HL-60 (cell line): ENCODE results near the gene NXPH1.

Experiments used
- DNase-seq, 2 experiments: peaks; one replicate each; pipeline ENCODE4 v3.0.0-alpha.2; 2010 to 2020; ENCODE audit warnings: low read depth in 1 of 2, low spot score in 1 of 2
- H3K27ac ChIP-seq: fragments of 250-450 bp; sonication (Bioruptor Pico); replicated peaks from 2 replicates; pipeline ENCODE4 v1.5.1; 2020; ENCODE audit warnings: mild to moderate bottlenecking, moderate library complexity
- H3K27me3 ChIP-seq: fragments of 250-450 bp; sonication (Bioruptor Pico); 2 replicates; pipeline ENCODE4 v1.5.1; 2021; ENCODE audit warnings: mild to moderate bottlenecking, moderate library complexity; ENCODE audit not compliant: insufficient read depth, poor library complexity, severe bottlenecking
- H3K4me3 ChIP-seq: replicated peaks from 2 replicates; pipeline ENCODE4 v1.5.1; 2011; ENCODE audit warnings: mild to moderate bottlenecking, control low read depth, low read length; ENCODE audit not compliant: insufficient read depth
- CTCF ChIP-seq: IDR thresholded peaks from one replicate; pipeline ENCODE4 v1.5.1; 2011; ENCODE audit warnings: low read length, control low read depth, inconsistent platforms; ENCODE audit not compliant: insufficient read depth
- GABPA ChIP-seq: IDR thresholded peaks from 2 replicates; pipeline ENCODE4 v1.6.1; 2012; ENCODE audit warnings: low read depth
- POLR2AphosphoS5 ChIP-seq: IDR thresholded peaks from 2 replicates; pipeline ENCODE4 v1.6.1; 2012; ENCODE audit warnings: low read depth
- REST ChIP-seq: IDR thresholded peaks from 2 replicates; pipeline ENCODE4 v1.6.1; 2012; ENCODE audit warnings: low read depth; ENCODE audit not compliant: insufficient replicate concordance
- SPI1 ChIP-seq: IDR thresholded peaks from 2 replicates; pipeline ENCODE4 v1.6.1; 2012; ENCODE audit warnings: low read depth, mild to moderate bottlenecking, borderline replicate concordance

NXPH1 gene

GRCh38 chr7:8509621-8510020 lies 76.2 kb downstream of the NXPH1 start:
- TF ChIP-seq SPI1: no peak
- Histone ChIP-seq H3K27ac (no peak overlapping the region), H3K4me3 (no peak overlapping the region), H3K27me3 (no peaks in the 10 kb centered on the region)
- DNase-seq: no peak

GRCh38 chr7:8511855-8512254 lies 78.4 kb downstream of the NXPH1 start:
- no peak overlapping the region for H3K27ac ChIP-seq
- no peak for DNase-seq
- no peak overlapping the region for H3K4me3 ChIP-seq
- no peaks in the 10 kb centered on the region for H3K27me3 ChIP-seq
- TF ChIP-seq GABPA (no peak), REST (no peak), CTCF (no peak), POLR2AphosphoS5 (no peak), SPI1 (no peak)

GRCh38 chr7:8514781-8515519 lies 81.5 kb downstream of the NXPH1 start:
- Histone ChIP-seq H3K4me3 (no peak overlapping the region), H3K27me3 (no peaks in the 10 kb centered on the region), H3K27ac (no peak overlapping the region)
- DNase-seq: no peak
- TF ChIP-seq CTCF (no peak), SPI1 (no peak), GABPA (no peak), REST (no peak), POLR2AphosphoS5 (no peak)

- TF ChIP-seq SPI1: no peak
- no peak for TF ChIP-seq CTCF
- TF ChIP-seq GABPA: no peak
- TF ChIP-seq REST: no peak
- no peak for TF ChIP-seq POLR2AphosphoS5
- H3K27me3 ChIP-seq: no peaks in the 10 kb centered on the region
- no peak overlapping the region for H3K27ac ChIP-seq
- no peak overlapping the region for H3K4me3 ChIP-seq
- DNase-seq: no peak
Observed at GRCh38 chr7:8515640-8516185, 82.3 kb downstream of the NXPH1 start.
